DMS153 treated with DMSO at 0.1 percent for 48 hours (cell line): ENCODE data around the gene CLCN7.

Experiments used
- DNase-seq: peaks from one replicate; lab custom pipeline; 2025; ENCODE audit not compliant: unreplicated experiment; lab: John Stamatoyannopoulos, UW

Gene CLCN7

GRCh38 chr16:1407753-1408152 lies 67.1 kb downstream of the CLCN7 start:
- DNase-seq, result no peak

- no peak for DNase-seq
These were observed 71.1 kb downstream of the CLCN7 start for GRCh38 chr16:1403733-1404132.

GRCh38 chr16:1403036-1403435 lies 71.8 kb downstream of the CLCN7 start:
- DNase-seq, result no peak

- DNase-seq, result no peak
These were observed 73.1 kb downstream of the CLCN7 start for GRCh38 chr16:1401758-1402154.

GRCh38 chr16:1401061-1401757 lies 73.6 kb downstream of the CLCN7 start:
- DNase-seq, result no peak

- no peak for DNase-seq
These were observed 75.8 kb downstream of the CLCN7 start for GRCh38 chr16:1398826-1399581.

GRCh38 chr16:1398351-1398750 lies 76.5 kb downstream of the CLCN7 start:
- DNase-seq, result no peak

GRCh38 chr16:1397779-1398178 lies 77.0 kb downstream of the CLCN7 start:
- DNase-seq, result no peak

GRCh38 chr16:1395444-1396031 lies 79.3 kb downstream of the CLCN7 start:
- DNase-seq, result no peak
